Small intestine (tissue), 7 donors: ENCODE results near the gene FAM204A. TPM values are rescaled to one million over a fixed set of nuclear protein-coding genes. Genes with fewer than 3 reads are reported as not detected.

Experiments used
- DNase-seq, 2 donors: peaks; one replicate each; pipeline versions ENCODE4 v3.0.0 to v3.0.0-alpha.2; 2013
- FAIRE-seq: peaks from 2 replicates; lab custom pipeline; 2012; peaks lifted over from hg19 to GRCh38; lab: Jason Lieb, UNC
- H3K27ac ChIP-seq, 3 donors: one replicate each; pipeline ENCODE4 v1.5.1; 2013; ENCODE audit warnings: low read length in 2 of 3, mild to moderate bottlenecking in 2 of 3, control low read depth in 1 of 3, inconsistent platforms in 1 of 3, low read depth in 1 of 3, moderate library complexity in 1 of 3
- H3K27me3 ChIP-seq, 3 donors: one replicate each; pipeline ENCODE4 v1.6.1; 2013; ENCODE audit warnings: low read length in 3 of 3, inconsistent platforms in 1 of 3; ENCODE audit not compliant: control insufficient read depth in 3 of 3, insufficient read depth in 3 of 3
- H3K36me3 ChIP-seq, 3 donors: one replicate each; pipeline ENCODE4 v1.6.1; 2013; ENCODE audit warnings: low read length in 3 of 3, inconsistent platforms in 1 of 3, low read depth in 1 of 3, mild to moderate bottlenecking in 1 of 3, moderate library complexity in 1 of 3; ENCODE audit not compliant: control insufficient read depth in 3 of 3, insufficient read depth in 2 of 3
- H3K4me1 ChIP-seq, 3 donors: one replicate each; pipeline ENCODE4 v1.6.1; 2013; ENCODE audit warnings: low read length in 2 of 3, inconsistent platforms in 1 of 3, low read depth in 1 of 3, mild to moderate bottlenecking in 1 of 3, moderate library complexity in 1 of 3; ENCODE audit not compliant: control insufficient read depth in 3 of 3, insufficient read depth in 2 of 3
- H3K4me3 ChIP-seq, 3 donors: one replicate each; pipeline ENCODE4 v1.5.1; 2013; ENCODE audit warnings: low read length in 3 of 3, control low read depth in 1 of 3, inconsistent platforms in 1 of 3, low read depth in 1 of 3, mild to moderate bottlenecking in 1 of 3, moderate library complexity in 1 of 3
- H3K9me3 ChIP-seq, 2 donors: one replicate each; pipeline ENCODE4 v1.6.1; 2013; ENCODE audit warnings: low read depth in 1 of 2, low read length in 1 of 2; ENCODE audit not compliant: control insufficient read depth in 2 of 2, insufficient read depth in 1 of 2
- WGBS, 3 donors: extraction: QIAGEN DNeasy Blood & Tissue Kit; methylation state at CpG; one replicate each; pipeline ENCODE4 v1.1.7; 2013; 5-methylcytosine and 5-hydroxymethylcytosine counted together
- polyA plus RNA-seq, 4 donors: library from polyadenylated mRNA; stranded (reverse) in 3 of 4; unstranded in 1 of 4; fragments of 200-250 nt in 3 of 4; fragments of 120-200 nt in 1 of 4; gene quantifications; one replicate each; pipeline versions ENCODE4 v1.2.1 to v1.2.3, GENCODE V29; 2013
- donor health status: healthy with polysubstance abuse.
- donor health status: control.
- donor health status: control.
- donor health status: Bipolar disorder and iron deficiency.
- donor health status: healthy.

FAM204A gene
- polyA plus RNA-seq, 4 donors: 32.9 to 54.0 (median 49.3) TPM

DNA sequence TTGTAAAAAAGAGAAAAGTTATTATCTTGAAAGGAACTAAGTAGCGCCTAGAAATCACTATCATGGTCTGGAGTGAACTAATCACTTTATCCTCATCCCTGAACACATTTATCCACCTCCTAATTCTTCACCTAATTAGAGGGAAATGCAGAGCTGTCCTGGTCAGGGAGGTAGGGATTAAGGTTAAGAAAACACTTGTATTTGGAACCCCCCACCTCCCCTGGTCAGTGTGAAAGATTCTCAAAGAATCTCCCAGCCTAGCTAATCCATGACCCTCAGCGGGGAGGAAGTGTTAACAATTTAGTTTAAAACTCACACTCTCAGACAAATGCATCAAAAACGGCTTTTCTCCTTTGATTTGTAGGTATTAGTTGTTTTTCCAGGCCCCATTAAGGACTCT, 83.8 kb downstream of the FAM204A start:
- FAIRE-seq (no peak), DNase-seq (no peak)
- no peak overlapping the region for H3K27ac ChIP-seq
- no peak overlapping the region for H3K4me3 ChIP-seq
- H3K9me3 ChIP-seq: no peaks in the 10 kb centered on the region
- 44 to 63% (median 52%) methylated on average over 3 of the region's 3 CpGs for WGBS, 3 donors
- no peaks in the 10 kb centered on the region for H3K36me3 ChIP-seq
- peaks cover 0 to 18% (median 3%) of the 10 kb centered on the region in 3 donors for H3K27me3 ChIP-seq
- H3K4me1 ChIP-seq: no peaks in the 10 kb centered on the region

DNA sequence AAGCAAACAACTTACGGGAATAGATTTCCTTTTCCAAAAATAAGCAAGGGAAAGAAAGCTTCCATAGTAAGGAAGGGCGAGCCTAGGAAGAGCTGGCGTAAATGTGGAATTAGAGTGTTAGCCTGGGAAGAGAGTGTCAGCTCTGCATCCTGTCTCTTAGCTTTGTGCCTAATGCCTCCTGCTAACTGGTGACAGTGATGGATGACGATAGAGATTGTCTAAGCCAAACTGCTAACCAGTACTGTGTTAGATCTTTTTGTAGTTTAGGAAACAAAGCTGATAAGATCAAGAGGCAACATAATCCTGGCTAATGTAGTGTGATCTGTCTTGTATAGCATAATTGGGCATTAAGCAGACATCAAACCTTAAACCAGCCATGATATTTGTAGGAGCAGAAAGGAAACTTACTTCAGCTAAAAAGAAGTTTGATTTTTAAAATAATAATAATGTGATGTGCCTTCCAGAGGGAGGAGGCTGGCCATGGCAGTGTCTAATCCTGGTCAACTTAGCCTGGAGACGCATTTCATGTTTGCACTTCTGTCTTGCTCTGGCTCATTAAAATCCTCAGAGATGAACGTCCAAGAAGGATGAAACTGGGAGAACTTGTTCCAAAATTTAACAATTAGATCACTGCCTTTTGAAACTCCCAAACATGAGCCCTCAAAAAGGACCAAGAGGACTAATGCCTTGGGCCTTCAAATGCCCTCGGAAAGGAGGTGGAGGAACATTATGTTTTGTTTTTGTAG, 85.1 kb downstream of the FAM204A start:
- peaks cover 0 to 18% (median 3%) of the 10 kb centered on the region in 3 donors for H3K27me3 ChIP-seq
- DNase-seq (no peak), FAIRE-seq (no peak)
- H3K36me3 ChIP-seq: no peaks in the 10 kb centered on the region
- H3K27ac ChIP-seq: no peak overlapping the region
- H3K9me3 ChIP-seq: no peaks in the 10 kb centered on the region
- no peak overlapping the region for H3K4me3 ChIP-seq
- WGBS, 3 donors: 49 to 60% (median 51%) methylated on average over 7 of the region's 7 CpGs
- no peaks in the 10 kb centered on the region for H3K4me1 ChIP-seq

GRCh38 chr10:118256209-118256608, 85.9 kb downstream of the FAM204A start:
- H3K9me3 ChIP-seq: no peaks in the 10 kb centered on the region
- H3K27me3 ChIP-seq: peaks cover 0 to 18% (median 3%) of the 10 kb centered on the region in 3 donors
- H3K27ac ChIP-seq: no peak overlapping the region
- WGBS, 3 donors: 62 to 83% (median 76%) methylated on average over 5 of the region's 5 CpGs
- no peaks in the 10 kb centered on the region for H3K36me3 ChIP-seq
- no peak for FAIRE-seq
- H3K4me3 ChIP-seq: no peak overlapping the region
- H3K4me1 ChIP-seq: no peaks in the 10 kb centered on the region
- no peak for DNase-seq

DNA sequence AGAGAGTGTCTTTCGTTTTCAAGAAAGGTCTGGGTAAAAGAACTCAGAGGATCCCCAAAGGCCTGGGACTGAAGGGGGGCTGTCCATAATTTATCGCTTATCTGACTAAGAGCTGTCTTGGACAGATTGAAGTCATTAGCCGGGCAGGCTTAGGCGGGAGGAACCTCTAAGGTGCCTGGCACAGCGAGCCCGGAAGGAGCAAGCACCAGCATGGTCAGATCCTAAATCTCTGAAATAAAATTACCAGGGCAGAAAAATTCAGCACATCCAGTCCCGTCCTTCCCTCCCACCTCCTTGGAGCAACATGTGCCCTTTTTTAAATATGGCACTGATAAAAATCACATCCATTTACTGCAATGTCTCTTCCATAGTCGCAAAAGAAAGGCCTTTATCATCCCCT, 86.8 kb downstream of the FAM204A start:
- Histone ChIP-seq H3K4me3 (no peak overlapping the region), H3K27me3 (peaks cover 0 to 18% (median 3%) of the 10 kb centered on the region in 3 donors), H3K36me3 (no peaks in the 10 kb centered on the region), H3K27ac (no peak overlapping the region), H3K4me1 (no peaks in the 10 kb centered on the region), H3K9me3 (no peaks in the 10 kb centered on the region)
- 87 to 88% (median 87%) methylated on average over 8 of the region's 8 CpGs for WGBS, 3 donors
- no peak for DNase-seq
- no peak for FAIRE-seq

GRCh38 chr10:118254654-118255053, 87.5 kb downstream of the FAM204A start:
- DNase-seq: no peak

GRCh38 chr10:118253397-118253796, 88.7 kb downstream of the FAM204A start:
- DNase-seq: no peak
- no peak for FAIRE-seq
- no peaks in the 10 kb centered on the region for H3K9me3 ChIP-seq
- H3K4me3 ChIP-seq: no peak overlapping the region
- WGBS, 3 donors: 64 to 78% (median 66%) methylated on average over 7 of the region's 7 CpGs
- peaks cover 0 to 16% (median 3%) of the 10 kb centered on the region in 3 donors for H3K27me3 ChIP-seq
- no peaks in the 10 kb centered on the region for H3K4me1 ChIP-seq
- H3K36me3 ChIP-seq: no peaks in the 10 kb centered on the region
- no peak overlapping the region for H3K27ac ChIP-seq

More at GRCh38 chr10:118254654-118255053, 87.5 kb downstream of the FAM204A start:
- FAIRE-seq: no peak
- 61 to 66% (median 62%) methylated on average over 4 of the region's 4 CpGs for WGBS, 3 donors
- no peaks in the 10 kb centered on the region for H3K36me3 ChIP-seq
- peaks cover 0 to 14% (median 3%) of the 10 kb centered on the region in 3 donors for H3K27me3 ChIP-seq
- H3K4me3 ChIP-seq: no peak overlapping the region
- no peaks in the 10 kb centered on the region for H3K4me1 ChIP-seq
- no peak overlapping the region for H3K27ac ChIP-seq
- H3K9me3 ChIP-seq: no peaks in the 10 kb centered on the region

DNA sequence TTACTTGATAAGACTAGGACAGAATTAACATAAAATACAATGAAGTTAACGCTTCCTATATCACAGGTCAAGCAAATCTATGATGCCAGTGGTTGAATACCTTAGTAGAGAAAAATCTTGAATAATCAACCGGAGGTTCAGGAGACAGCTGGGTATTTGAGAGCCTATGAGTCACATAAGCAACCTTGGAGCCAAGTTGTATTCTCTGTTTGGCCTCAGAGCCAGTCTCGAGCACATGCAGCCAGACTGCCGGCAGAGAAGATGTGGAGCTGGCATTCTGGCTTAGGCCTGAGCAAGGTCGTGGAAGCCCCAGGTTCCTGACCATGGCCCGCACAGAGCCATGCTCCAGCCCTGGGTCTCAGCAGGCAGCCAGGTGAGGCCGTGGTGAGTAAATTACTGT, 90.3 kb downstream of the FAM204A start:
- Histone ChIP-seq H3K36me3 (no peaks in the 10 kb centered on the region), H3K4me1 (no peaks in the 10 kb centered on the region), H3K9me3 (no peaks in the 10 kb centered on the region), H3K4me3 (no peak overlapping the region), H3K27me3 (peaks cover 0 to 16% (median 5%) of the 10 kb centered on the region in 3 donors), H3K27ac (no peak overlapping the region)
- 76 to 87% (median 78%) methylated on average over 7 of the region's 7 CpGs for WGBS, 3 donors
- no peak for DNase-seq
- FAIRE-seq: no peak

GRCh38 chr10:118249714-118250113, 92.4 kb downstream of the FAM204A start:
- H3K27me3 ChIP-seq: peaks cover 0 to 33% (median 3%) of the 10 kb centered on the region in 3 donors
- no peak overlapping the region for H3K27ac ChIP-seq
- H3K36me3 ChIP-seq: no peaks in the 10 kb centered on the region
- H3K9me3 ChIP-seq: no peaks in the 10 kb centered on the region
- no peak for DNase-seq
- FAIRE-seq: no peak
- H3K4me3 ChIP-seq: no peak overlapping the region
- no peaks in the 10 kb centered on the region for H3K4me1 ChIP-seq
